C4-2B (cell line): ENCODE data around the gene SCGB1A1.

Experiments used
- H3K27ac ChIP-seq: fragments of 450-650 bp; 2 replicates; pipeline ENCODE4 v1.5.1; 2017
- CTCF ChIP-seq: fragments of 450-650 bp; conservative IDR thresholded peaks from 2 replicates; pipeline ENCODE4 v1.5.1; 2017; ENCODE audit warnings: mild to moderate bottlenecking
- ZFX ChIP-seq: fragments of 450-650 bp; IDR thresholded peaks from 2 replicates; pipeline ENCODE4 v1.6.1; 2017

The SCGB1A1 gene

DNA sequence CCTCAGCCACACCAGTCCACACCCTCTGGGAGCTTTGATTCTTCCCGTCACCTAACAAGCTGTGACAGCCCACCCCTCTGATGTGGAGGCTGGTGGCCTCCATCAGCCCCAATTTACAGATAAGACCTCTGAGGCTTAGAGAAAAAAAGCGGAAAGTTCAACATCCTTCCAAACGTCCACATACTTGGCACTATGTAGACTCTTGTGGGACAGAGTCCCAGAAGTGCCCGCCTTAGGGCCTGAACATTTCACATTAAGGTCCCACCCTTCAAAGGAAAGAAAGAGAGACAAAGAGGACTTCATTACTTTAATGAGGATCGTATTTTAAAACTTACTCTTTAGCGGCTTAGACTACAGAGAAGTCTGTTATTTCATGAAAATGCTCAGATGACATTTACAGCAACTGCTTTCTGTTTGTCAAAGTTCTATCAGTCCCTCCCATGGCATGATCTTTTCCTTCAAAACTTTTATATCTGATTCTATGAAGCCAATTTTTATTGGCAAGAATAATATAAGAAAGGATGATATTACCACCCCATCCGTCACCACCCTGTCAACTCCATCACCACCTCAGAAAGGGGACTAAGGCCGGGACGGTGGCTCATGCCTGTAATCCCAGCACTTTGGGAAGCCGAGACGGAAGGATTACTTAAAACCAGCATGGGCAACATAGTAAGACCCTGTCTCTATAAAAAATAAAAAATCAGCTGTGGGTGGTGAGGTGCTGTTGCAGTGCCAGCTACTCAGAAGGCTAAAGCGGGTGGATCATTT lies 15.7 kb upstream of the SCGB1A1 start:
- no peak for TF ChIP-seq CTCF
- H3K27ac ChIP-seq, result no peak overlapping the region

GRCh38 chr11:62404435-62404834 lies 14.4 kb upstream of the SCGB1A1 start:
- no peak for TF ChIP-seq ZFX
- no peak for TF ChIP-seq CTCF

GRCh38 chr11:62404901-62405300 lies 13.9 kb upstream of the SCGB1A1 start:
- TF ChIP-seq CTCF (no peak), ZFX (no peak)
- H3K27ac ChIP-seq, result no peak overlapping the region

More at GRCh38 chr11:62404435-62404834, 14.4 kb upstream of the SCGB1A1 start:
- no peak overlapping the region for H3K27ac ChIP-seq

- H3K27ac ChIP-seq, result no peak overlapping the region
- TF ChIP-seq ZFX, result no peak
- no peak for TF ChIP-seq CTCF
These were observed 12.8 kb upstream of the SCGB1A1 start for GRCh38 chr11:62406034-62406433.

DNA sequence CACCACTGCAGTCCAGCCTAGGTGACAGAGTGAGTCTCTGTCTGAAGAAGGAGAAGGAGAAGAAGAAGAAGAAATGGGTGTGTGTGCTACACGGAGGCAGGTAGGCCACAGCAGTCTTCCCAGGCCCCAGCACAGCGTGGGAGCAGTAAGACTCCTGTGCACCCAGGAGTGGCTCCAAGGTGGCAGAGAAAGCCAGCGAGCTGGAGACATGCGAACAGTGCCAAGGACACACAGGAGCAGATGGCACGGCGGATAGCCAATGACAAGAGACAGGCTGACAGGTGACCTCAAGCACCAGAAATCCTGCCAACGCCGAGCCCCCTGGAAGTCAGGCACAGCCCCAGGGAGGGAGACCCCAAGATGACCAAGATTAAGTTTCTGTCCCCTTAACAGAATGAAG lies 9.0 kb upstream of the SCGB1A1 start:
- TF ChIP-seq ZFX, result no peak
- TF ChIP-seq CTCF, result no peak
- H3K27ac ChIP-seq, result no peak overlapping the region

DNA sequence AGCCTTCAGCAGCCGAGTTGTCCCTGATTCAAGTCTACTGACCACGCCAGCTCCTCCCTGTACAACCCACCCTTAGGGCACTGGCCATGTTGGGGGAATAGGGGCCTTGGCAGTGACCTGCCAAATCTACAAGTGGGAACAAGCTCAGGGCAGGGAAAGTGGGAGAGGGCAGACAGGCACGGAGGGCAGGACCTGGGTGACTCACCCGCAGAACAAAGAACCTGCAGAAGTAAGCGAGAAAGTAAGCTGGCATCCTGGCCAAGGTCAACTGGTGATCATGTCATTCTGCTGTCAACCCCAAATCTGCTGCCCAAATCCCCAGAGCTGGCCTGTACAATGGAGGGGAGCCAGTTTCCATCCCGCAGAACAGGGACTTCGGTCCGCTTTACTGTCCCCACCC lies 7.9 kb upstream of the SCGB1A1 start:
- TF ChIP-seq CTCF (no peak), ZFX (no peak)
- no peak overlapping the region for H3K27ac ChIP-seq

- no peak overlapping the region for H3K27ac ChIP-seq
- TF ChIP-seq CTCF (no peak), ZFX (no peak)
These were observed 7.3 kb upstream of the SCGB1A1 start for GRCh38 chr11:62411524-62411923.
